HG03159 (cell line): ENCODE data around the gene DUSP12.
"Not testable (repeated sequence)": the region's sequence is repeated elsewhere in the genome, so short reads cannot be mapped to it uniquely, and the experiment has no call there.

ENCODE experiments used
- ATAC-seq: cut with Tn5 transposase; IDR thresholded peaks from one replicate; pipeline ENCODE4 v1.9.1; 2021; ENCODE audit warnings: mild to moderate bottlenecking, moderate library complexity; ENCODE audit not compliant: unreplicated experiment

DUSP12 gene

DNA sequence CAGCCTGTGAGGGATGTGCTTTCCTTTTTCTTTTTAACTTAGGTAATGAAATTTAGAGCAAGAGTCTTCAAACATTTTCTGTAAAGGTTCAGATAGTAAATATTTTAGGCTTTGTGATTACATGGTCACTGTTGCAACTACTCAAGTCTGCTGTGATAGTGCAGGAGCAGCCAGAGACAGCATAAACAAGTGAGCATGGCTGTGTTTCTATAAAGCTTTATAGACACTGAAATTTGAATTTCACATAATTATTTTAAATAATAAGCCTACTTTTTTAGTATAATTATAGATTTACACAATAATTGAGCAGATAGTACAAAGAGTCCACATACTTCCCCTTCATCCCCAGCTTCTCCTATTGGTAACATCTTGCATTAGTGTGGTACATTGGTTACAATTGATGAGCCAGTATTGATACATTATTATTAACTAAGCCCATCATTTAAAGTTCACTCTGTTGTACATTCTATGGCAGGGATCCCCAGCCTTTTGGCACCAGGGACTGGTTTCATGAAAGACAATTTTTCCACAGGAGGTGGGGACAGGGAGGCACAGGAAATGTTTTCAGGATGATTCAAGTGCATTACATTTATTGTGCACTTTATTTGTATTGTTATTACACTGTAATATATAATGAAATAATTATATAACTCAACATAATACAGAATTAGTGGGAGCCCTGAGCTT, 19.5 kb downstream of the DUSP12 start:
- no peak for ATAC-seq

DNA sequence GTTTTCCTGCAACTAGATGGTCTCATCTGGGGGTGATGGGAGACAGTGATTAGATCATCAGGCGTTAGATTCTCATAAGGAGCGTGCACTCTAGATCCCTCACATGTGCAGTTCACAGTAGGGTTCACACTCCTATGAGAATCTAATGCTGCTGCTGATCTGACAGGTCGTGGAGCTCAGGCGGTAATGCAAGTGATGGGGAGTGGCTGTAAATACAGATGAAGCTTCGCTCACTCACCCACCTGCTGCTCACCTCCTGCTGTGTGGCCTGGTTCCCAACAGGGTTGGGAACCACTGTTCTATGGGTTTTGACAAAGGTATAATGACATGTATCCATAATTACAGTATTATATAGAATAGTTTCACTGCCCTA, 20.1 kb downstream of the DUSP12 start:
- not testable (repeated sequence) for ATAC-seq

DNA sequence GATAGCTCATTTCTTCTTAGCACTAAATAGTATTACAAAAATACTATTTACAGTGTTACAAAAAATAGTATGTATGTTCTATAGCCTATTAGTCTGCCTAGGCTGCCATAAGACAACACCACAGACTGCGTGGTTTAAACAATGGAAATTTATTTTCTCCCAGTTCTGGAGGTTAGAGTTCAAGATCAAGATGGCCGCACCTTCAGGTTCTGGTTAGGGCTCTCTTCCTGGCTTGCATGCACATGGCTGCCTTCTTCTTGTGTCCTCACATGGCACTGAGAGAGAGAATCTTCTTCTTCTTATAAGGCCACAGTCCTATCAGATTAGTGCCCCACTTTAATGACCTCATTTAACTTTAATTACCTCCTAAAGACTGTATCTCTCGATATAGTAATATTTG, 20.7 kb downstream of the DUSP12 start:
- no peak for ATAC-seq

DNA sequence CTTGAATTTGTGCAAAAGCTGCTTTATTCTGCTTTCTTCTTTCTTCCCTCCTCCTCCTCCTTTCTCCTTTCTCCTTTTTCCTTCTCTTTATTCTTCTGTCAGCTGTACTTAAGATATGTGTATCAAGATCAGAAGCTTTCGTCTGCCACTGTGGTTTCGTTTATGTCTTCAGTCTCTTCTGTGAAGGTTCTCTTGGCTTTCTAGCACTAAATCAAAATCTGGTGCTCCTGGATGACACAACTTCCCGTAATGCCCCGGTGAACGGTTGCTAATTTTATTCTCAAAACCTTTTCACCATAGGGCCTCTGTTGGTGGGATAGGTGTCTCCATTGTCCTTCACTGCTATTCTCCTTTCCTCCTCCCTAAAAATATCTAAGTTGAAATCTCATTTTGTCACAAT, 21.6 kb downstream of the DUSP12 start:
- ATAC-seq = no peak

DNA sequence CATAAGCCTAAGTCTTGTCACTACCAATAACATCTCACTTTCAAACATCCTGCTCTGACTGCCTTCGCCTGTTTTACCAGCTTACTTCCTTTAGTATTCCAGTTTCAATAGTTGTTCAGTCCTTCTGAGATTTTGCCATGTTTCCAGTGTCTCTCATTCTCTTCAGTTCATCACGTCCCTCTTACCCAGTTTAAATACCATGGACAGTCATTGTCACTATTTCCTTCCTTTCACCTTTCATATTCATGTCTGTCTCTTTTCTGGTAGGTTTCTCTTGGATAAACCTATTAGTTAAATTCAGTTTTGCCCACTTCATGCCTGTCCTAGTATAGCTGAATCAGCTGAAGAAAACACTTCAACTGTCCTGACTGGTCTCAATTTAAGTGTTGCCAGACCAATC, 22.4 kb downstream of the DUSP12 start:
- no peak for ATAC-seq

DNA sequence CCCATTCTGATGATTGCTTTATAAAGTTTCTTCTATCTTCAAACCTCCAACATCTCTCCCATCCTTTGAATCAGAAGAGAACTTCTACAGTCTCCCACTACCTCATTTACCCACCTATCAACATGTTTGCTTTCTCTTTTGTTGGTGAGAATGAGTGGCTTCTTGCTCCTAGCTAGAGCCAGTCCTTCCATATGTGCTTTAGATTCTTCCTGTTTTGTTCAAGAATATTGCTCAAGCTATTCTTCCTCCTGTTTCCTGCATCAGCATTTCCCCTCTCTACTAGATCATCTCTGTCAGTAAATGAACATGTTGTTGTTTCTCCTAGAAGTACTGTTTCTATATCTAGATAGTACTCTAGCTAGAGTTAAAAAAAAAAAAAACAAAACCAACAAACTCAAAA, 22.8 kb downstream of the DUSP12 start:
- ATAC-seq = no peak

DNA sequence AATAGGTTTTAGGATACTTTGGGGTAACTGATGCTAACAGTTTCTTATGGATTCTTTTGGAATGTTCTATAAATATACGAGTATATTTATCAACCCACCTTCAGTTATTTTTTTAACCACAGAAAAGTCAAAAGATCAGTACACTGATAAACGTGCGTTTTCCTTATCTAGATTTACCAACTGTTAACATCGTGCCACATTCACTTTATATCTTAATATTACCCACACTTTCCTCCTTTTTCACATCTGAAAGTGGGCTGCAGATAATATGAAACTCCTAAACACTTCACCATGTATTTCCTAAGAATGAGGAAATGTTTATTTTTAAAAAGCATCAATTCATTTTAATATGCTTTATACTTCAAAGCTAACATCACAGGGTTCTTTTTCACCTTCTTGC, 24.2 kb downstream of the DUSP12 start:
- no peak for ATAC-seq

DNA sequence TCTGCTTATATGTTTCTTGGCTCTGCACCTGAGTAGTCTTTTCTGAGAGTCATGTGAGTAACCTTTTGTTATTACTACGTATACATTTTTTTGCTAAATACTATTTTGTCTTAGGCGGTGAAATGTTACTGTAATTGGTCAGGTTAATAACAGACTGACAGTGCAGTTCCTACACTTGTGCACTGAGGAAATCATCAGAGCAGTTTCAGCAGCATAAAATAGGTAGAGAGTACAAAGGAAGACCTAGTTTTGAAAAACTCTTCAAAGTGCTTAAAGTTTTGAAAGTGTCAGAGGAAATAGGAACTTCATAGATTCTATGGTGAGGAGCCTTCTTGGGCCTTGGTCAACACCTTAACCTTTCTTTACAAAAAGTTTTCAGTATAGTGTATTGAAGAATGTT, 27.7 kb downstream of the DUSP12 start:
- no peak for ATAC-seq

DNA sequence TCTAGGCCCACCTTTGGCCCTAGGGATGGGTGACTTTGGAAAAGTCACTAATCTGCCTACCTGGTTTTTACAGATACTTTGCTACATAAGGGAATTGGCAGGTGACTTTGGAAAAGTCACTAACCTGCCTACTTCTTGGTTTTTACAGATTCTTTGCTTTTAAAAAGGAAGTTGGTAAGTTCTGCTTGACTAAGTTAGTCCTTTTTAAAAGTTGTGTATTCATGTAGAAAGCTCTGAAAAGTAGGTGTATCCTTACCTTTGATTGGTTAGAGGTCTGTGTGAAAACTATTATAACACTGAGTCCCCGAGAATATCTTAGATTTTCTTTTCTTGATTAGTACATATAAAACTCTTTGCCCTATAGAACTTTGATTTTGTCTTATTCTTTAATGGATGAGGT, 28.9 kb downstream of the DUSP12 start:
- ATAC-seq = no peak

DNA sequence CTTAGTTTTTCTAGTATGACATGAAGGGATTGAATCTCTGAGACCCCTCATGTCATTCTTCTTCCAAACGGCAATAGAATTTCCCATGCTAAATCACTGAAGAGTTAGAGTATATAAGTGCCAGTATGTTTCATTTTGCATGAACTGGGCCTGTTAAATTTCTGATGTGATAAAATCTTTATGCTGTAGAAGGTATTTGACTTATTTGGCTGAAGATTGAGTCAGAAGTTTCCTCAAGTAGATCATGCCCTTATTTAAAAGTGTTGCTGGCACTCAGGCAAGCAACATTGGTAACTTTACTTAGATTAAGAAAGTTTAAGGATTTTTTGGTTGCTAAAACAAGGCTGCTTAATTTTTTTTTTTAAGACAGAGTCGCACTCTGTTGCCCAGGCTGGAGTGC, 29.8 kb downstream of the DUSP12 start:
- ATAC-seq = no peak

DNA sequence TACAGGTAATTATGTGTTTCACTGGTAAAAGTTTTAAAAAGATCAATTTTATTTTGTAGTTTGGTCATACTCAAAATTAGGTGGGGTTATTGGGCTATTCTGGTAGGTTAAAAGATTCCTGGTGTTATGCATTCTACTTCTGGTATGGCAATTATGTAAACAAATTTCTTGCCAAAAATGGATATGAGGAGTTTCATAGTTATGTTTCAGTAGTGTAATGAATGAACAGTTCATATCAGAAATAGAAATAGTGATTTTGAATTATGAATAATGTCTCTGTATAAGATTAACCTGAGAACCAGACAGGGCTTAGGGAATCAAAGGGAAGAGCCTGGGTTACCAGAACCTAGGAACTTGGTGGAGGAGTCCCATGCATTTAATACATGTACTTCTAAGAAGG, 32.4 kb downstream of the DUSP12 start:
- ATAC-seq = peak; percentile 52

DNA sequence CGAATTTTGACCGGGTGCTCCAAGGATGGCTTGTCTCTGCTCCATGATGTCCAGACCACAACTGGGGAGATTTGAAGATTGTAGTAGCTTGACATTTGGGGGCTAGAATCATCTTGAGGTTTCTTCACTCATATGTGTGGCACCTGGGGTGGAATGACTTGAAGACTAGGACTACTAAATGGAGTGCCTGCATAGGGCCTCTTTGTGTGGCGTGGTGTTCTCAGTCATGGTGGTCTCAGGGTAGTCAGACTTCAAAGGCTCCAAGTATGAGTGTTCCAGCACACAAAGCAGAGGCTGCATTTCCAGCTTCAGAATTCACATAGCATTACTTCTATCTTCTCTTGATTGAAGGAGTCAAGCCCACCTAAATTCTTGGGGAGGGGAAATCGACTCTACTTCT, 33.3 kb downstream of the DUSP12 start:
- ATAC-seq = no peak

DNA sequence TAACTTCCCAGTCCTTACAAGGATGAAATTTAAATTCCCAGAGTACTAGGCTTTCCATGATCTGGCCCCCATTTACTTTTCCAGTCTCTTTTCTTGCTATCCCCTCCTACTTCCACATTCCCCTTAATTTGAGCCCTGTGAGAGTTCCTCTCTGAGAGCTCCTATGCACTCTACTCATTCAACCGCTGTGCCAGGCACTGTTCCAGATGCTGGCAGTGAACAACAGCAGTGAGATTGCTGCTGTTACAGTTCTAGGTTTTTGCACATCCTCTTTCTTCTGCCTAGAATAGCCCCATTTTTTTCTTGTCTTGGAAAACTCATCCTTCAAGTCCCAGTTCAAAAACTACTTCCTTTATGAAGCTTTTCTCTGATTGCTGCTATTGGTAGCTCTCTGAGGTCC, 35.4 kb downstream of the DUSP12 start:
- ATAC-seq = no peak

DNA sequence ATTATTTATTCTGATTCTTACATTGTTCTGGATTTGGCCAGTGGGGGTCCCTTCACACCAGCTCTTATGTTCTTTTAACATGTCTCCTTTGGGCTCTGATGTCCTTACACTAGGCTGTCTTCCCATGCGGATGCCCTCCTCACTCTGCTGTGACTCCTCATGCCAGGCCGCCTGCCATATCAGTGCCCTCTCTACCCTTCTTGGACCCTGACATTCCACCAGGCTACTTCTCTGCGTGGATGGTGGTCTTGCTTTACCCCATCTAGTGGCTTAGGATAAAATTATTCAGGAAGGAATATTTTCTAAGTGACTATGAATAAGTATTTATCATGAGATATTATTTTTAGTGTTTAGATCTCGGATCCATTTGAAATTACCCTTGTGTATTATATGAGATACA, 37.8 kb downstream of the DUSP12 start:
- no peak for ATAC-seq

DNA sequence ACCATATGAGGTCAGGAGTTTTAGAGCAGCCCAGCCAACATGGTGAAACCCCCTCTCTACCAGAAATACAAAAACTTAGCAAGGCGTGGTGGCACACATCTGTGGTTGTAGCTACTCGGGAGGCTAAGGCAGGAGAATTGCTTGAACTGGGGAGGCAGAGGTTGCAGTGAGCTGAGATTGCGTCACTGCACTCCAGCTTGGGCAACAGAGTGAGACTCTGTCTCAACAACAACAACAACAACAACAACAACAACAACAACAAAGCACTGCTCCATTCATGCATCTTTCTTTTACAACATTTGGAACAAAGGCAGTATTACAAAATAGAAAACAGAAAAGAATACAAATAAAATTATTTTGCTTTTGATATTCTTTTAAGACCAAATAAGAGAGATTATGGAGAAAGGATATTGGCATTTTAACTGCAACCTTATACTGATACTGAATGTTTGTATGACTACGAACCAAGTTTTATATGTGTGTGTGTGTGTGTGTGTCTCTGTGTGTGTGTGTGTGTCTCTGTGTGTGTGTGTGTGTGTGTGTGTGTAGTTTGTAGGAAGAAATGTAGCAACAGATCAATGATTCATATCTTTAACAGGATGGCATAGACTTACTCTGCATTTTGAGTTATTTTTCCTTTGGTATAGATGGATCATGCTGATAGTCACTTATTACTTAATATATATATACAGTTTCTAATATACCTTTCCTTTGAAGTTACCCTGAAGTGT, 41.2 kb downstream of the DUSP12 start:
- ATAC-seq = no peak

DNA sequence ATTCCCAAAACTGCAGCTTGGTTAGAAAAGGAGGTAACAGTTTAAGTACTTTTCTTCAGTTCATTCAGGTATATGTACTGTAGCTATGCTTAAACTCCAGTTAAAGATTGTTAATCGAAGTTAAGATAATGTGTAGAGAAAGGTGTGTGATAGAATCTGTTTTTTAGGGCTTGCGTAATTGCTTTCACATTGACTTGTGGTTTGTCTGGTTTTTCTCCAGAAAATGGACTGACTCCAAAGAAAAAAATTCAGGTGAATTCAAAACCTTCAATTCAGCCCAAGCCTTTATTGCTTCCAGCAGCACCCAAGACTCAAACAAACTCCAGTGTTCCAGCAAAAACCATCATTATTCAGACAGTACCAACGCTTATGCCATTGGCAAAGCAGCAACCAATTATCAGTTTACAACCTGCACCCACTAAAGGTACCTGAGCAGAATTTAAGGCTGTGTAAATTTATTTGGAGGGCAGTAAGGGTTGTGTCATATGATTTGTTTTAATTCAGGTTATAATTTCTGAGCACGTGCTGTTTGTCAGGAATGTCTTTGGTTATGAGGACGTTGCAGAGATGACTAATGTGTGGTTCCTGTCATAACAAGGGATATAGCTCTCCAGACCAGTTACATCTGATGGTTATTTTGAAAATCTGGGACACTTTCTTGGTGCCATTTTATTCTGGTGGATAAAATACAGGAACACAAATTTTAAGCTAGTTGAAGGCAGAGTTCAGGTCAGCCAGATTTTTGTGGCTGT, 42.5 kb downstream of the DUSP12 start:
- ATAC-seq = no peak

DNA sequence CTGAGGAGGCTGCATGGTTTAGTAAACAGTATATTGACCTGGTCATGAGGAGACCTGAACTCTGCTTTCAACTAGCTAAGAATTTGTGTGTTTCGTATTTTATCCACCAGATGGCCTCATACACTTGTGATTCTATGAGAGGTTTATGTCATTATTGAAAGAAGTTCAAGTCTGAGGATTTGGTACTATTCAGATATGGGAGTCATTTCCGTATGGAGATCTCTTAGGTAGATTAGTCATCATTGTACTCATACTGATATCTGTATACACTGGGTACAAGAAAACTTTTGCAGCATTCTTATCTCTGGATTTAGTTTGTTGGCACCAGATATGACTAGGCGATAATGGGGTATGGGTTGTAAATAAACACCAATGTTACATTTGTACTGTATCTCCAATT, 43.2 kb downstream of the DUSP12 start:
- ATAC-seq = peak; percentile 70

DNA sequence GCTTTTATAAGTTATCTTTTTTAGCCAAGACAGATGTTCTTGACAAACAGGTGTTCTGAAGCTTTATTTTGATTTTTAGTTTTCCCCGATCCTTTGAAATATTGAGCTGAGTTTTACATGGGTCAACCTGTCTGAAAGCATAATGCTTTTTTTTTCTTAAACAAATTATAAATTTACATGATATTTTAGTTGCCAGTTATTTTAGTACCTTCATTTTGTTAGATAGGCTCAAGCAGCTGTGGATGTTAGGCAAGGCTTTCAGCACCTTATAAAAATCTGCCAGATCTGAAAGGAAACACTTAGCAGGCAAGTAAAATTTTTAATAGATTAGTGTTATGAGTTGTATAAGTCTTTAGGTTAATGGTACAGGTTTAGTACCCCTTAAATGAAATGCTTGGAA, 50.2 kb downstream of the DUSP12 start:
- no peak for ATAC-seq

DNA sequence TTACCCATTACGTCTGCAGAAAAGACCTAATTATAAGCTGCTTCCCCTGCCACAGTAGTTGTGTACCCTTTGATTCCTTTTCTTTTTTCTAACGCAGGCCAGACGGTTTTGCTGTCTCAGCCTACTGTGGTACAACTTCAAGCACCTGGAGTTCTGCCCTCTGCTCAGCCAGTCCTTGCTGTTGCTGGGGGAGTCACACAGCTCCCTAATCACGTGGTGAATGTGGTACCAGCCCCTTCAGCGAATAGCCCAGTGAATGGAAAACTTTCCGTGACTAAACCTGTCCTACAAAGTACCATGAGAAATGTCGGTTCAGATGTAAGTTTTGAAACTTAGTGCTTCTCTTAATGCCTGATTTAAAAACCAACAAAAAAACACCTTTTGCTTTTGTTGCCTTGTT, 52.4 kb downstream of the DUSP12 start:
- ATAC-seq = no peak

DNA sequence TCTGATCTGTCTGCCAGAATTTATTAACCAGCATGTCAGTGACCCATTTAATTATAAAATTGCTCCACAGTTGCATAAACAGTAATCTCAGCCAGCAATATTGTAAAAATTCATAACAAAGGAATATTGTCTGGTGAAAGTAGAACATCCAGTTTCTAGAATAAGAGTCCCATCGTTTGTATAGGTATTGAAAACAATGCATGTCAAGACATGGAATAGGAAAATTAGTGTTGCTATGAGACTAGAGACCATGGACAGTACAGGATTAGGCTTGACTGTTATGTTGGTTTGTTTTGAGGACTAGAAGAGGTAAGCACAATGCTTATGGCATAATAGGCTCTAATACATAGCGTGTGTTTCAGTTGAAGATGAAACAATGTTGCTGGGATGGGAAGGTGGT, 53.6 kb downstream of the DUSP12 start:
- ATAC-seq = no peak

DNA sequence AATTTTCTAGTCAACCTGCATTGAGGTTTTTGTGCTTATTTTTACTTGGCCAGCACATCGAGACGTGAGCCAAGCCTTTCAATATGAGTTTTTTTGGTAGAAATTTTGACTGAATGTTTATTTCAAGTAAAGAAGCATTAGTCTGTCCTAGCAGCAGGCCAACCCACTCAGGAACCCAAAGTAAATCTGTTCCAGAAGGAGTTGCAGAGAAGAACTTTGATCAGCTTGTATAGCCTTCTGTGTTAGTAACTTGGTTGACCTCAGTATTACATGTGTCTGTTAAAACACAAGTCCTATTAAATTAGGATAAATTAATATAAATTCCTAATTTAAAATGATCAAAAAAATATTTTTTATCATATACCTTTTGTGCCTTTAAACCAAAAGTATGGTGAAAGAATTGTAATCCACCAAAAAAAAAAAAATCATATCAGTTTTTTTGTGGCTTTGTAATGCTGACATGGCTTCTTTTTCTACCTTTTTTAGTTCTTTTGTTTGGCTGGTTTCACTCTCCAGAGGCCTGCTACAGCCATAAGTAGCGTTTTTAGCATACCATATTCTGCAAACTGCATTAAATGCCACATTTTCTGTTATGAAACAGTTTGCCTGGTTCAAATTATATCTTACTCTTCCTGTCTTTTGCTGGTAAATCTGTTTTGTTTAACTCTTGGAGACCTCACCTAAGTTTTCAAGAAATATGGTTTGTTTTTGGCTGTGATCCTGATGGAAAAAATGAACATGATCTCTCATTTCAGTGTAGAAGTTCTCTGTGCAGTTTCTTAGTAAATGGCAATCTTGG, 56.0 kb downstream of the DUSP12 start:
- no peak for ATAC-seq
